Endothelial cell of hepatic sinusoid (primary cell): Measurements from ENCODE around the gene CYP2A6.
"Not testable (repeated sequence)": the region's sequence is repeated elsewhere in the genome, so short reads cannot be mapped to it uniquely, and the experiment has no call there.

Experiments used
- in situ Hi-C: cut with HindIII; loops from 2 replicates; pipeline ENCODE4 v1.10.0; 2017; ENCODE audit warnings: low sequenced_read_pairs

CYP2A6 gene

GRCh38 chr19:40819479-40820234, 30.6 kb downstream of the CYP2A6 start:
- in situ Hi-C loops, result not testable (repeated sequence)

DNA sequence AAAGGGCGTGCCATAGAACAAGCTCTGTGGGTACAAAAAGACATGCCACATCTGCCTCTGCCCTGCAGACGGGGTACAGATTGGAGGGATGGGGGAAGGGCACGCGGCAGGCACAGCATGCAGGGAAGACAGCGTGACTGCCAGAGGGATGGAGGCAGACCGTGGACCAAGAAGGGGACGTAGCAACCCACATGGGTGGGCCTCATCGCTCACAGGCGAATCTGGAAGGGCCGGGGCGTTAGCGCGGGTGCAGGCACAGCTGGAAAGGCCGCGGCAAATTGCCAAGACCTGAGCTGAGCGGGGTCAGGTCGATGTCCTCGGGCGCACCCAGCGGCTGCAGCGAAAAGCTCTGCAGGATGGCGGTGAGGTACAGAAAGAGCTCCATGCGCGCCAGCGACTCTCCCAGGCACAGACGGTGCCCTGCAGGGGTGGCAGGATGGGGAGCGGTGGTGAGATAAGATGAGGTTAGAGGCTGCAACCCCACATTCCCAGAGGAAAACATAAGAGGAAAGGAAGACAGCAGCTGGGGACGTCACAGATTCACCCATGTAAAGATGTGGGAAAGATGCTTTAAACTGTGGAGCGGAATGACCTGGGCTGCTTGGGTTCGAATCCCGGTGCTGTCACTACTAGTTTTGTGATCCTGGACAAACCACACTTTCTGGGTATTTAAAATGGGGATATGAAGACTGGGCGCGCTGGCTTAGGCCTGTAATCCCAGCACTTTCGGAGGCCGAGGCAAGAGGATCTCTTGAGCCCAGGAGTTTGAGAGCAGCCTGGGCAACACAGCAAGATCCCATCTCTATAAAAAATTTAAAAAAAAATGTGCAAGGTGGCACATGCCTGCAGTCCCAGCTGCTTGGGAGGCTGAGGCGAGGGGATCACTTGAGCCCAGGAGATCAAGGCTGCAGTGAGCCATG, 31.5 kb downstream of the CYP2A6 start:
- in situ Hi-C loops, result not testable (repeated sequence)

DNA sequence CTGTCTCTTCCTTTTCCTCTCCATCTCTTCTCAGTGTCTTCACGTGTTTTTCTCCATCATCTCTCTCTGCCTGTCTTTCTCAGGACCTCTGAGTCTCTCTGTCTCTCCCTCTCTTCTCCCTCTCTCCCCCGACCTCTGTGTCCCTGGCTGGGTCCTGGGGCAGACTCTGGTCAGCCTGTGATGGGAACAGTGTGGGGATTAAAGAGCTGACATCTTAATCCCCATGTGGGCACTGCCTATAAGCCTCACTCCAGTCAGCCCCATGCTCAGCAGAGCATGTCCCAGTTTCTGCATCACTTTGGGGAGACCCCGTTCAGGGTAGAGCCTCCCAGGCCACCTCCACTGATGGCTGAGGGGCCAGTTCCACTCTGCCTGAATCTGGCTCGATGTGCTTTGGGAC, 35.0 kb downstream of the CYP2A6 start:
- in situ Hi-C loops, result no loop called here

- in situ Hi-C loops, result no loop called here
These were observed 37.1 kb downstream of the CYP2A6 start for GRCh38 chr19:40813182-40813581.

- in situ Hi-C loops, result not testable (repeated sequence)
These were observed 37.7 kb downstream of the CYP2A6 start for GRCh38 chr19:40812571-40812970.

DNA sequence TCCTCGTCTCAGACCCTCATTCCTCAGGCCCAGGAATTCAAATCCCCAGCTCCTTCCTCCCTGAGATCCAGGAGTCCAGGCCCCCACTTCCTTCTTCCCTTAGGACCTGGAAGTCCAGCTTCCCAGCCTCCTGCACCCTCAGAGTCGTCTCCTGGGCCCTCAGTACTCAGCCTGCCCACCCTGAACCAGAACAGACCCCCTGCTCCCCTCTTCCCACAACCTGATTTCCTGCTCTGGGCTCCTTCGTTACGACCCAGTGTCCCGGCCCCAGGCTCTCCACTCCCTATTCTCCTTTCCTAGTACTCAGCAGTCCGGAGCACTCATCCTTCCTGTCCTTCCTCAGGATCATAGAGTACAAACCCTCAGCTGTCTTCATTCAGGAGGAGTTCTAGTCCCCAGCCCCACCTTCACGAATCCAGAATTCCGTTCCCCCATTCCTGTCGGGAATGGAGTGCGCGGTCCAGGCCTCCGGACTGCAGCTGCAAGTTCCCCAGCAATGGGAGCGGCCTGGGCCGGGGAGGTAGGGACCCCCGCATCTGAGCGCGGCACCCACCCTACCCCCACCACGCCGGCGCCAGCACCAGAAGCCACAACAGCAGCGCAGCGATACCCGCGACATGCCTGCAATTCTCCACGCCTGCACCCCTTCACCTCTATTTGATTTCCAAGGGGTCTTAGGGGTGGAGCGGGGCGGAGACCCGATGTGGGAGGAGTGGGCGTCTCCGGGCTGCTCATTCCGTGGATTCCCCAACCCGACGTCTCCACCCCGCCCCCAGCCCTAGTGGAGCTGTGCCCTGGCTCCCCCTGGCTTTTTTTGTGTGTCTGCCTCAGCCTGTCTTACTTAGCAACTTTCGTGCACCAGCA, 38.5 kb downstream of the CYP2A6 start:
- in situ Hi-C loops, result no loop called here

DNA sequence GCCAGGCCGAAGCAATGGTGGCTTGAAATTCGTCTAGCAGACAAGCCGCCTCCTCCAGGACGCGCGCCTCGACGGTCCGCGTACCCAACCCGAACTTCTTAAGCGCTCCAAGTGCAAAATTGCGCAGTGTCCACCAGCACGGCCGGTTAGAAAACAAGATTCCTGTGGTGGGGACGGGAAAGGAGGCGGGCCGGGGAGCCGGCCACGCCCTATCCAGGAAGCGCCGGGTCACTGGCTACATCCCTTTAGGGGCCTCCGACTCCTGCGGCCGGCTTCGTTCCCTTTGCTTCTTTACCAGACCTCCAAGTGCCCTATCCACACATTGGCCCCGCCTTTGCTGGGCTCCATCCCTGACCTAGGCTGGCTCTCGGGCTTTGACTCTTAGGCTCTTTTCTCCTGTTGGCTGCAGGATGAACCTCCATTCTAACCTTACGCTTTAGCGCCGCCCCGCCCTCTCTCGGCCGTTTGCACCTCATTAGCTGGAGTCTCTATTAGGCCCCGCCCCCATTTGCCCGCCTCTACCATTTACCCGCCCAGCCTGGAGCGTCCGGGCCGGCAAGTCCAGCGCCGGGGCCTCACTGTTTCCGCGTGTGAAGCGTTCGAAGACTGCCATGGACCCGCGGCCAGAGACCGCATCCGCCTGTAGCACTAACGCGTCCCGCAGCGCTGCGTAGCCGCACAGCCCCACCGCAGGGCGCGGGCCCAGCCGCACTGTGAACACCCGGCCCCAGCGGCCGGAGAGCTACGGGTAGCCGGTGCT, 39.4 kb downstream of the CYP2A6 start:
- in situ Hi-C loops, result not testable (repeated sequence)

DNA sequence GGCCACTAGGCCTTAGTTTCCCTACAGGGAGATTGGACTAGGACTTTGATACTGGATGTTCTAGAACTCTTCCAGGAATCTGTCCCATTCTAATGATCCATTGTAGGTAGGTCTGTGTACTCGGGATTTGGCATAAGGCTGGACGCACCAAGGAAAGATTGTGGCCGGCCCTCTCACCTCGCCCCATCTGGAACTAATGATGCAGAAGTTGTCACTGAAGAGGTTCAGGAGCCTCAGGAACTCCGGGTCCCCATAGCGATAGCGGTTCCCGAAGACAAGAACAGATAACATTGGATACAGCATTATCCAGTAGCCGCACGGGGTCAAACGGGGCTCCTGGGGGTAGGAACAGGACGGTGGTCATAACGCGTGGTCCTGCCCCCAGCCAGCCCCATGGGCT, 40.1 kb downstream of the CYP2A6 start:
- in situ Hi-C loops, result no loop called here

DNA sequence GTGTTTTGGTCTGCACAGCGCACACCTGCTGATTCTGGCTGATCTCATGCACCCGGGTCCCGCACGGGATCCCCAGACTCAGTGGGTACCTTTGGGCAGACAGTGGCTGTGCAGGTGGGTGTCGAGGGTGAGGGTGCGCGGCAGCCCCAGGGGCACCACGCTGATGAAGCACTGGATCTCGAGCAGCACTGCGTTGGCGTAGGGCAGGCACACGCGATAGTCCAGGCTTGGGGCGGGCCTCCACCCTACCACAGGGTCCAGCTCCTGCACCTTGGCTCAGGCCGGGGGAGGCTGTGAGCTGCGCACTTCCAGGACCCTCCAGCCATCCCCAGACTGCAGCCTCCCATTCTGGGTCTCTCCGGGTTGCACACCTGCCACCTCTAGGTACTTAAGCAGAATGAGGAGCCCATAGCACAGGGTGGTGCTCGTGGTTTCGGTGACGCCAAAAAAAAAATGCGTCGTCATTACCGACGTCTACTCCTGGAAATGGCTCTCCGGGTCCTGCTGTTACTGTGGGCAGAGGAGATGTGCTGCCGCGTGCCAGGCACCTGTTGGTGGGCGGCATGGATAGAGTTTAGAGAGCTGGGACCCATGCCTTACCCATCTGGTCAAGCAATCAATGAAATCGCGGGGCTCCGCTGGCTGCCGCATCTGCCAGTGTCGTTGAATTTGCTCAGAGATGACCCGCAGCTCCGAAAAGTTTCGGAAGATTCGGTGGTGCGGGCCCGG, 40.7 kb downstream of the CYP2A6 start:
- in situ Hi-C loops, result loop anchor here (5.0 kb wide), 1 partner anchor 62 kb away; no protein-coding TSS in a partner anchor

GRCh38 chr19:40808497-40808896, 41.8 kb downstream of the CYP2A6 start:
- in situ Hi-C loops, result loop anchor here (5.0 kb wide), 1 partner anchor 61 kb away; no protein-coding TSS in a partner anchor

DNA sequence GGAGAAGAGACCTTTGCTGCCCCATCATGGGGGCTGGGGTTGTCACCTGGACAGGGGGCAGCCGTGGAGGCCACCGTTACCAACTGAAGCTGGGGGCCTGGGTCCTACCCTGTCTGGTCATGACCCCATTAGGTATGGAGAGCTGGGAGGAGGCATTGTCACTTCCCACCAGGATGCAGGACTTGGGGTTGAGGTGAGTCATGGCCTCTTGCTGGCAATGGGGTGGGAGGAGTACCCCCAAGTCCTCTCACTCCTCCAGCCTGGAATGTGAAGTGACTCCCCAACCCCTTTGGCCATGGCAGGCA, 42.3 kb downstream of the CYP2A6 start:
- in situ Hi-C loops, result loop anchor here (5.0 kb wide), 1 partner anchor 61 kb away; no protein-coding TSS in a partner anchor

GRCh38 chr19:40807147-40808020, 42.9 kb downstream of the CYP2A6 start:
- in situ Hi-C loops, result loop anchor here (5.0 kb wide), 1 partner anchor 60 kb away; no protein-coding TSS in a partner anchor

DNA sequence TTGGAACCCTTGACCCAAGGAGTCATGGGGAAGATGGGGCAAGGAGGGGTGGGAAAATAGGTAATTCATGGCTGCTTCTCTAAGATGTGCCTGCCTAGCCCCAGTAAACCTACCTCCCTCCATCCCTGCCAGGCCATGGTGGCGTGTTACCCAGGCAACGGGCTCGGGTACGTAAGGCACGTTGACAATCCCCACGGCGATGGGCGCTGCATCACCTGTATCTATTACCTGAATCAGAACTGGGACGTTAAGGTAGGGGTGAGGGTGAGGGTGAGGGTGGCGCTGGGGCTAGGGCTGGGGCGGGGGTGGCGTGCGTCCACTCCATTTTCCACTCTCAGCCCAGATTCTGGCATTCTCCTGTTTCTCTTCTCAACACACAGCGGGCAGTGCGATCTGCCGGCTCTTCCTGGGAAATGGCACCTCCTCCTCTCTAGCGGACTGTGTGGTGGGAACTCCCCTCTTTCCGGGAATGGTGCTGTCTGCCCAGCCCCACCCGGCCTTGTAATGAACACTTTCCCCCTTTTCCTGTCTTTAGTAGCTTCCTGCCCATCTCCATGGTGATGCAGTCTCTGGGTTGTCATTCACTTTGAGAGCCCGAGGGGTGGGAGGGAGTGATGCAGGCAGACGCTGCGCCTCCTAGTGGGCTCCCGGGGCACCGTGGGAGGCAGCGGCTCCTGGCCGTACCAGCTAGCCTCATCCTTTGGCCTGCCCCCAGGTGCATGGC, 43.7 kb downstream of the CYP2A6 start:
- in situ Hi-C loops, result loop anchor here (5.0 kb wide), 1 partner anchor 59 kb away; no protein-coding TSS in a partner anchor

GRCh38 chr19:40805258-40805868, 44.9 kb downstream of the CYP2A6 start:
- in situ Hi-C loops, result loop anchor here (5.0 kb wide), 1 partner anchor 58 kb away; no protein-coding TSS in a partner anchor

- in situ Hi-C loops, result loop anchor here (5.0 kb wide), 1 partner anchor 58 kb away; no protein-coding TSS in a partner anchor
These were observed 45.4 kb downstream of the CYP2A6 start for GRCh38 chr19:40804783-40805242.

DNA sequence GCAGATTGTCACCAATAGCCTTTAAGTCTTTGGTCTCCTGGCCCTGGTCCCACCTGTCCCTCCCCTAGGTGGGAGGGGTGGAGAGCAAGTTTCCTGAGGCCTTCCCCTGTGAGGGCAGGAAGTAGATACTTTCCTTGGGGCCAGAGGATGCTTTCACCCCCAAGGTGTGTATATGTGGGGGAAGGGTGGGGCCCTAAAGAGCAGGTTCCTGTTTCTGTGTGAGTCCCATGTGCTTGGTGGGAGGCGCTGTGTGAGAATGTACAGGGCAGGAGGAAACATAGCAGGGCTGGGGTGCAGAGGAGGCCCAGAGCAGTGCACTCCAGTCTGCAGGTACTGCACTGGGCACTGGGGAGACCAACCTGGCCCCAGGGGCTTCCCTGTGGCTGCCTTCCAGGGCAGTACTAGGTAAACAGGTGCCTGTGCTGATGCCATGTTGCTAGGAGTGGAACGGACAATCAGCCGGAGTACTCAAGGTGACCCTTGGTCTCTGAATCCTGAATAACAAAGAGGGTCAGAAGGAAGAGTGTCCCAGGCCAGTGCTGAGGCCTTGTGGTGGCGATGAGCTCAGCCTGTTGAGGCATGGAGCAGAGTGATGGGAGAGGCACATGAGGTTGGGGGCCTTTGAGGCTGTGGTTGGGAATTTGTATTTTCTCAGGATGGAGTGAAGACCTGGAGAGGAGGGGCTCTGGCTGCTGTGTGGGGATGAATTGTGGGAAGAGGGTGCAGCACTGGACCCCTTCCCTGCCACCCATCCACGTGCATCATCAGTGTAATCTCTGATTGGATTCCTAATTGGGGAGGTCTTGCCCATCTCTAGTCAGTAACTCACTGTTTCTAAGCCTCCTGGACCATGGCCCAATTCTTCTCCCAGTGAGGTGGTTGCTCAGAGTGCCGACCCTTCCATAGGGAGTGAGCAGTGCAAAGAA, 46.1 kb downstream of the CYP2A6 start:
- in situ Hi-C loops, result no loop called here
